MCF 10A (cell line): ENCODE results near the gene GIMAP2. TPM values are rescaled to one million over a fixed set of nuclear protein-coding genes. Genes with fewer than 3 reads are reported as not detected.

ENCODE experiments used
- BruUV-seq: library from RNA; stranded (reverse); fragments of 400-500 nt; replicated peaks from 2 replicates; lab custom pipeline; 2021; lab: Mats Ljungman, UMichigan
- CTCF ChIA-PET: fragments of 300-600 bp; sonication (Branson Sonifier 250); formaldehyde crosslinking; extraction: SDS; loops from one replicate; lab custom pipeline; 2021; ENCODE audit warnings: antibody characterized with exemption, inconsistent platforms; lab: Yijun Ruan, JAX
- POLR2A ChIA-PET: fragments of 300-600, 350-650 bp; sonication (Branson Sonifier 250); formaldehyde crosslinking; extraction: SDS; loops from one replicate; lab custom pipeline; 2020; ENCODE audit warnings: antibody characterized with exemption, inconsistent platforms; lab: Yijun Ruan, JAX
- DNase-seq: peaks from one replicate; pipeline ENCODE4 v3.0.0-alpha.2; 2018; ENCODE audit not compliant: unreplicated experiment
- H3K27ac Mint-ChIP-seq: one replicate; pipeline ENCODE4 v1.8.0; 2022; ENCODE audit warnings: mild to moderate bottlenecking, low read depth, mixed read lengths; ENCODE audit not compliant: unreplicated experiment
- H3K27me3 Mint-ChIP-seq: one replicate; pipeline ENCODE4 v1.8.0; 2022; ENCODE audit warnings: mixed read lengths; ENCODE audit not compliant: insufficient read depth, unreplicated experiment
- H3K36me3 Mint-ChIP-seq: one replicate; pipeline ENCODE4 v1.8.0; 2022; ENCODE audit warnings: mild to moderate bottlenecking, moderate library complexity, mixed read lengths; ENCODE audit not compliant: insufficient read depth, unreplicated experiment
- H3K4me1 Mint-ChIP-seq: one replicate; pipeline ENCODE4 v1.8.0; 2022; ENCODE audit warnings: mixed read lengths; ENCODE audit not compliant: insufficient read depth, unreplicated experiment
- H3K4me3 Mint-ChIP-seq: one replicate; pipeline ENCODE4 v1.8.0; 2022; ENCODE audit warnings: mild to moderate bottlenecking, moderate library complexity, mixed read lengths; ENCODE audit not compliant: unreplicated experiment
- H3K9me3 Mint-ChIP-seq: one replicate; pipeline ENCODE4 v1.8.0; 2022; ENCODE audit warnings: mixed read lengths; ENCODE audit not compliant: unreplicated experiment
- intact Hi-C: fragments of 100-400 bp; cut with micrococcal nuclease; formaldehyde crosslinking; loops from 2 replicates; pipeline ENCODE4 v1.14.1; 2022
- total RNA-seq: library from RNA; stranded (reverse); gene quantifications from 2 replicates; pipeline ENCODE4 v1.2.3, GENCODE V29; 2022
- TF ChIP-seq, protein P1 (sequence below): fragments of 200-600 bp; IDR thresholded peaks from one replicate; pipeline ENCODE4 v1.8.0; 2022; ENCODE audit warnings: antibody characterized with exemption, mild to moderate bottlenecking; ENCODE audit not compliant: unreplicated experiment

The GIMAP2 gene
- total RNA-seq, 1 experiment from 2014 or later, result not detected

DNA sequence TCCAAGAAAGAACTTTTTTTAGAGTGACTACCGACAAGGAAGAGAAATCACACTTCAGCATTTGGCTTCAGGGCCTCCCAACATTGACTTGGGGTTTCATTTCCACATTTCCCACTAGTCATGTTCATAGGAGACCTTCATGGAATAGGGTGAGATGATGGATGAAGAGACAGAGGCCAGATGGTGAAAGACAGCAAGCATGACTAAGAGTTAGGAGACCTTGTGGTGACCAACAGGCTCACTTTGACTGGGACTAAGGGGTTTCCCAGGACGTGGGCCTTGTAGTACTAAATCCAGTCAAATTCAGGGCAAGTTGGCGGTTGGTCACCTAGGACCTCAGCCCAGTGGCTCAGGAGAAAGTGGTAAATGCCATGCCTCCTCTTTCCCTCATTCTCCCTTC is 48.7 kb downstream of the GIMAP2 start:
- CTCF ChIA-PET, result no interaction called here

DNA sequence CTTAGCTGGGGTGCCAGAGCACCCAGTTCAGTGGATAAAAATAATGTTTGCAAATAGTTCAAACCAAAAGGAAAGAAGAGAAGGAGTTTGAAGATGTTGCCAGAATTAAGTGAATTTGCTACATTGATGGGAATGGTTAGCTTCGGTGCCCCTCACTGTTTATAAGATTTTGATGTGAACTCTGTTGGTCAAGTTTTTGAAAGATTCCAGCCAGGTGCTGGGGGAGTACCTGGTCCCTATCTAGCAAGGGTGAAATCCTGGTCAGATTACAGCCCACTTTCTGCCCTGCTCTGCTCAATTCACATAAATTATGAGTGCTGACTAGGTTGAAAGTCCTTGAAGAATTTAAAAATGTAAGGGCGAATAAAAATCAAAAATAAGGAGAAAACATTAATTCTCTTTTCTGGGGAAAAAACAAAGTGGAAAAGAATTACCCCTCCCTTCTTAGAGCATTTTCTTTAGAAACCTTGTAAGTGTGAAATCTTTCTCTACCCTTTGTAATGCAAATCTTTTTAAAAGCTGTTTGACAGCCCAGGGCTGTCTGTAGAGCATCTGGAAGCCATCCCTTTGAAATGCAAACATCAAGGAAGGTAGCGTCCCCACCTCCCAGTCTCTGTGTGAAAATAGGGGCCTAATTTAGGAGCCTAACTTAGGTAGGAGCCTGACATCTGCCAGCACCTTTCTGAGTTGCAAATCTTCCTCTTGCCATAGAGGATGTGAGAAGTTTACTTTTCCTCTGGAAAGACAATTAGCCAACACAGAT is 50.3 kb downstream of the GIMAP2 start:
- H3K27me3 Mint-ChIP-seq, result no peaks in the 10 kb centered on the region
- TF ChIP-seq, protein P1, sequence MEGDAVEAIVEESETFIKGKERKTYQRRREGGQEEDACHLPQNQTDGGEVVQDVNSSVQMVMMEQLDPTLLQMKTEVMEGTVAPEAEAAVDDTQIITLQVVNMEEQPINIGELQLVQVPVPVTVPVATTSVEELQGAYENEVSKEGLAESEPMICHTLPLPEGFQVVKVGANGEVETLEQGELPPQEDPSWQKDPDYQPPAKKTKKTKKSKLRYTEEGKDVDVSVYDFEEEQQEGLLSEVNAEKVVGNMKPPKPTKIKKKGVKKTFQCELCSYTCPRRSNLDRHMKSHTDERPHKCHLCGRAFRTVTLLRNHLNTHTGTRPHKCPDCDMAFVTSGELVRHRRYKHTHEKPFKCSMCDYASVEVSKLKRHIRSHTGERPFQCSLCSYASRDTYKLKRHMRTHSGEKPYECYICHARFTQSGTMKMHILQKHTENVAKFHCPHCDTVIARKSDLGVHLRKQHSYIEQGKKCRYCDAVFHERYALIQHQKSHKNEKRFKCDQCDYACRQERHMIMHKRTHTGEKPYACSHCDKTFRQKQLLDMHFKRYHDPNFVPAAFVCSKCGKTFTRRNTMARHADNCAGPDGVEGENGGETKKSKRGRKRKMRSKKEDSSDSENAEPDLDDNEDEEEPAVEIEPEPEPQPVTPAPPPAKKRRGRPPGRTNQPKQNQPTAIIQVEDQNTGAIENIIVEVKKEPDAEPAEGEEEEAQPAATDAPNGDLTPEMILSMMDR, result no peak
- intact Hi-C loops, result no loop called here
- POLR2A ChIA-PET, result no interaction called here
- H3K36me3 Mint-ChIP-seq, result no peaks in the 10 kb centered on the region
- H3K4me1 Mint-ChIP-seq, result peaks cover 12% of the 10 kb centered on the region
- BruUV-seq, result no TSS peak
- no peak overlapping the region for H3K4me3 Mint-ChIP-seq
- CTCF ChIA-PET, result no interaction called here
- H3K27ac Mint-ChIP-seq, result no peak overlapping the region
- no peak for DNase-seq
- no peaks in the 10 kb centered on the region for H3K9me3 Mint-ChIP-seq

More for the DNA sequence above, 48.7 kb downstream of the GIMAP2 start:
- no TSS peak for BruUV-seq
- no peak for DNase-seq
- TF ChIP-seq, protein P1, result no peak
- intact Hi-C loops, result no loop called here
- Mint-ChIP-seq H3K36me3 (no peaks in the 10 kb centered on the region), H3K27me3 (no peaks in the 10 kb centered on the region), H3K4me3 (no peak overlapping the region), H3K4me1 (peaks cover 7% of the 10 kb centered on the region), H3K9me3 (no peaks in the 10 kb centered on the region), H3K27ac (no peak overlapping the region)
- POLR2A ChIA-PET, result no interaction called here

DNA sequence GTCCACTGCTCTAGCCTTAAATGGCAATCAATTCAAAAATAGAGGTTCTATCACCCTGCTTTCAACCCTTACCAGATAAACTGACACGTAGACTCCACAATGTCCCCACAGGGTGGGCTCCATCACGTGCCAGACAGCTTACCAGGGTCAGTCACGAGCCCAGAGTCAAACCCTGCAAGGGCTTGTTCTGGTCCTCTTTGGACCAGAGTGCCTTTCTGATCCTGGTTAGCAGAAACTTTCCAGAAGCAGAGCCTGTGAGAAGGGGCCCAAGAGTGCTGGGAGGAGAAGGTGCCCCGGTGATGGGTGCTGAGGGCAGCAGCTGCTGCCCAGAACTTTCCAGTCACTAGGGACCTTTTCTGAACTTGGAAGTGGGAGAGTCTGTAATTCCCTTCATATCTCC is 51.4 kb downstream of the GIMAP2 start:
- ChIA-PET POLR2A (no interaction called here), CTCF (no interaction called here)
- Mint-ChIP-seq H3K9me3 (no peaks in the 10 kb centered on the region), H3K4me3 (no peak overlapping the region), H3K36me3 (no peaks in the 10 kb centered on the region), H3K4me1 (peaks cover 12% of the 10 kb centered on the region), H3K27ac (no peak overlapping the region), H3K27me3 (no peaks in the 10 kb centered on the region)
- TF ChIP-seq, protein P1, result no peak
- BruUV-seq, result no TSS peak
- intact Hi-C loops, result no loop called here
- no peak for DNase-seq

DNA sequence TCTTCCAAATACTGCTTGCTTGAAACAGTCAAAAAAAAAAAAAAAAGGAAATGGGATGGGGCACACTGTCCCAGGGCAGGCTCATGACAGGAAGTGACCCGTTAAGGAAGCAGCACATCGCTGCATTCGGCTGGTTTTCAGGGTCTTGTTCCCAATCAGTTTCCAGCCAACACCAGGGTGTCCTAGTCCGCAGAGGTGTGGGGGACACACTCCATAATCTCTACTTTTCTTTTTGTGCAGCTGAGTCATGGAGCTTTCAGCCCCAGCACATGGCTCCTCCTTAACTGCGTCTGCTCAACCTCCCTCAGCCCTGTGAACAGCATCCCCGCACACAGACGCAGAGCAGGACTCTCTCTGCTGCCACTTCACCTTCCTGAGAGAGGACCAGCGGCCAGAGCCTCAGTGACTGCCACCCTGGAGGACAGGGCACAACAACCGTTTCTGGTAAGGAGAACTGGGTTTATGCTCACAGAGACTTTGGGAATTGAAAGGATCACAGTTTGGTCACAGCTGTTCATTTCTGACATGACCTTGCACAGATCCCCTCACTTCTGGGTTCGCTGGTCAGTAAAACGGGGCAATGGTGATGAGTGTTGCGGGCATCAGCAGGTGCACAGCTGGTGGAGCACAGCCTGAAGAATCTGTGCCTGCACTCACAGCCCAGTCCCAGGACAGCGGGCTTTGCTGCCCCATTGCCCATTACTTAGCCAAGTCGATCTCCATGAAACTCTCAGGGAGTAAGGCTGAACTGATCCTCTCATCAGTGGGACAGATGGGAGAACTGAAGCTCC is 52.0 kb downstream of the GIMAP2 start, which contains the start of gene GIMAP5:
GIMAP5 (plus strand) TSS at position 154 of the 791 bp plus-strand sequence. CDS start 3,467 bp downstream, outside the sequence.
- intact Hi-C loops, result no loop called here
- H3K27me3 Mint-ChIP-seq, result no peaks in the 10 kb centered on the region
- TF ChIP-seq, protein P1, result no peak
- BruUV-seq, result no TSS peak
- no peak within 1 kb of the TSS for H3K4me3 Mint-ChIP-seq
- DNase-seq, result no peak
- peaks cover 12% of the 10 kb centered on the region for H3K4me1 Mint-ChIP-seq
- H3K27ac Mint-ChIP-seq, result peak within 1 kb of the TSS; percentile 4
- no peaks in the 10 kb centered on the region for H3K36me3 Mint-ChIP-seq
- POLR2A ChIA-PET, result interaction anchor here (1.5 kb wide), 1 partner anchor 13 kb away, joined by 5 read pairs; no protein-coding TSS in a partner anchor
- no peaks in the 10 kb centered on the region for H3K9me3 Mint-ChIP-seq
- CTCF ChIA-PET, result no interaction called here
